Measurements from ENCODE around the gene CPE.
A peak's percentile ranks its signal among the peaks of the same experiment; 100 is the strongest.

CPE gene

DNA sequence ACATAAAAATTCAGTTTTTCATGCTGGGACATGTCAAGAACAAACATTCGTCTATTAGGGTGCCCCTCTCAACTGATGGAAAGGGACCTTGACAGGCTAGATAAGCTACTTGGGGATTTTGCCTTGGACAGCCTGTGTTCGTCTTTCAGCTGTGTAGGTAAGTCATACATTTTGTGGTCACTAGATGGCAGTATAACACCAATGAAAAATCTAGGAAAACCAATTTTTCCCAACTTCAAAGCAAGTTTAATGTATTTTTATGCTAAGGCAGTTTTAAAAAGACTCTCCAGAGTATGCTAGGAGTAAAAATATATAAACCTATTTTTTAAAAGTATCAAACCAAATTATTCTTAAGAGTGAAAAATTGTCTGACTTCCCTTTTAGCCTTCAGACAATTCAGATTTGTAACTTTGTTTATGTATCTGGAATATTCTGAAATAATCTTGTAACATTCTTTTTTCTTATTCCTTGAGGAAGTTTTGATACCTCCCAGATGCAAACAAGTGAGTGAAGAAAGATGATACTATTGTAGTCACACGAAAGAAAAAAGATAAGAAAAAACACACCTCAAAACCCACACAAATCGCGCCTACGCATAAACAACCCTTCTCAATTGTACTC lies 158.3 kb downstream of the CPE start:
- H3K4me3 ChIP-seq: no peak overlapping the region
- TF ChIP-seq POLR2AphosphoS5 (IDR thresholded peaks at IDR 0.05; ENCODE audit: borderline replicate concordance, low read depth, low read length) (no peak), FOXP2 (optimal IDR thresholded peaks at IDR 0.05; ENCODE audit: control extremely low read depth, extremely low read length, insufficient read depth) (no peak), EZH2 (IDR thresholded peaks at IDR 0.05) (no peak)
- DNase-seq (ENCODE audit: low read depth, low spot score): peak; percentile 83

DNA sequence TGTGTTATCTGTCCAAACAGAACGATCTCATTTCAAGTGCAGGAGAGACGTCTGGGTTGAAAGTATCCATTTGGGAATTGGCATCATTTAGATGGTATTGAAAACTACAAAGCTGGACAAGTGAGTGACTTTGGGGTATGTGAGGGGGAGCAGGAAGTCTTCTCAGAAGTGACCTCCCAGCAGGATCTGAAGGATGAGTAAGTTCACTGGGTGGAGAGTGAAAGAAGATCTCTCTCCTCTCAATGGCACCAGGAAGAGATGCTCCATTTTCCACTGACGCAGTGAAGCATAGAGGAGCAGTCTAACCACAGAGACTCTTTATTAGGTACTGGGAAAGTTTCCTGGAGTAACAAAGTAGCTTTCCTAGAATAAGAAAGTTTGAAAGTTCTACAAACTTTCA lies 161.0 kb downstream of the CPE start:
- no peak overlapping the region for H3K27ac ChIP-seq
- no peak overlapping the region for H3K9ac ChIP-seq (ENCODE audit: insufficient read length)

More for the DNA sequence above, 158.3 kb downstream of the CPE start:
- H3K9me3 ChIP-seq (ENCODE audit: low read depth, low read length): no peaks in the 10 kb centered on the region
- no peaks in the 10 kb centered on the region for H3K36me3 ChIP-seq (ENCODE audit: insufficient read depth, low read length)
- peak overlapping the region; percentile 43; the same call in 1 of the 2 replicates for H3K27ac ChIP-seq
- no peak overlapping the region for H3K9ac ChIP-seq (ENCODE audit: insufficient read length)

DNA sequence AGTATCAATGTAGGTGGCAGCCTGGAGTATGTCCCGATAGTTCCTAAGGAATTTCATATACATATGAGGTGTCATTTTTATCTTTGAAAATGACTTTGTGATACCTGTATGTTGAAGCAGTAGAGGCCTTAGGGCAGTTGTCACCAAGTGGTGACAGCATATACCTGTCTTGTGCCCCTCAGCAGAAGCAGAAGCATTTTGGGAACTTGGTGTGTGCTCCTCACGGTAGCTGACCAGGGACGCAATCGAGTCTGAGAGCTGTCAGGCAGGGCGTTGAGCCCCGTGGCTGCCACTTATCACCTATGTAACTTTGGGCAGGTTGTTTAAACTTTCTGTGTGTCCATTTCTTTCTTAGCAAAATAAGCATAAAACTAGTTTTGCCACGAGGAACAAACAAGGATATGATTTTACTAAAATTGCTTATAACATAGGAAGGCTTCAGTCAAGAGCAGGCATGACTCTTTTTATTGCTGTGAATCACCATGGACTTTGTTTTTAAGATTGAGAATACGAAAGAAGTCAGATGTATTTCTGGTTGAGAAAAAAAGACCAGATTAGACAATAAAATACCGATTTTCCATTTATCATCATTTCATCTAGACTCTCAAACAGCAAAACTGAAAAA lies 161.5 kb downstream of the CPE start:
- no peak for TF ChIP-seq FOXP2 (optimal IDR thresholded peaks at IDR 0.05; ENCODE audit: control extremely low read depth, extremely low read length, insufficient read depth)
- TF ChIP-seq EZH2 (IDR thresholded peaks at IDR 0.05): no peak
- no peak for TF ChIP-seq POLR2AphosphoS5 (IDR thresholded peaks at IDR 0.05; ENCODE audit: borderline replicate concordance, low read depth, low read length)
- Histone ChIP-seq H3K27ac (peak overlapping the region; percentile 59; the same call in 1 of the 2 replicates), H3K36me3 (ENCODE audit: insufficient read depth, low read length) (no peaks in the 10 kb centered on the region), H3K4me3 (no peak overlapping the region), H3K9me3 (ENCODE audit: low read depth, low read length) (no peaks in the 10 kb centered on the region), H3K9ac (ENCODE audit: insufficient read length) (no peak overlapping the region)
- DNase-seq (ENCODE audit: low read depth, low spot score): no peak

More for the DNA sequence above, 161.0 kb downstream of the CPE start:
- Histone ChIP-seq H3K9me3 (ENCODE audit: low read depth, low read length) (no peaks in the 10 kb centered on the region), H3K4me3 (no peak overlapping the region), H3K36me3 (ENCODE audit: insufficient read depth, low read length) (no peaks in the 10 kb centered on the region)
- TF ChIP-seq EZH2 (IDR thresholded peaks at IDR 0.05) (no peak), FOXP2 (optimal IDR thresholded peaks at IDR 0.05; ENCODE audit: control extremely low read depth, extremely low read length, insufficient read depth) (no peak), POLR2AphosphoS5 (IDR thresholded peaks at IDR 0.05; ENCODE audit: borderline replicate concordance, low read depth, low read length) (no peak)
- DNase-seq (ENCODE audit: low read depth, low spot score): no peak

DNA sequence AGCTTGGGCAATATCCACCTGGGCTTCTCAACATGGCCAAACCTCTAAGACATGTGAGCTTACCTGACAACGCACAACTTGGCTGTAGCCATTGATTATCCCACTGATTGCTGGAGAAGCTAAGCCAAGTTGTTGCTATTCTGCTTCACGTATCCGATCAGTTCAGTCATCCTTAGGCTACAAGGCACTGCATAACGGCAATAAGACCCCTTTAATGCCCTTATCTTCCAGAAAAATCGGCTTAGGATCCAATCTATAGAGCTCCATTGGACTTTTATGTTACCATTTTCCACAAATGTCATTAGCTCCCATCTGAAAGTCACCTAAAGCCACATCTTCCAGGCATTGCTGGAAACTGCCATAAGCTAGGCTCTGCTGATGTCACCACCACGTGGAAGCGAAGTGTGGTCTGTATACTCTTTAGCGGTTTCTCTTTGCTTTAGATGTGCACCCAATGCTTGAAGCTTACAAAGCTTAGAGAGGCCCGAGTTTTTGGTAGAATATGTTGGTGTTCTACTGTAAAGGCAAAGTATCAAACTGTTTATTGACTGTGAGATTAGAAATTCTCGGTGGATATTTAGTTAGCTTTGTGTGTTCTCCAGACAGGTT lies 163.1 kb downstream of the CPE start:
- DNase-seq (ENCODE audit: low read depth, low spot score): no peak
- no peak for TF ChIP-seq POLR2AphosphoS5 (IDR thresholded peaks at IDR 0.05; ENCODE audit: borderline replicate concordance, low read depth, low read length)
- no peak for TF ChIP-seq EZH2 (IDR thresholded peaks at IDR 0.05)
- no peak for TF ChIP-seq FOXP2 (optimal IDR thresholded peaks at IDR 0.05; ENCODE audit: control extremely low read depth, extremely low read length, insufficient read depth)

DNA sequence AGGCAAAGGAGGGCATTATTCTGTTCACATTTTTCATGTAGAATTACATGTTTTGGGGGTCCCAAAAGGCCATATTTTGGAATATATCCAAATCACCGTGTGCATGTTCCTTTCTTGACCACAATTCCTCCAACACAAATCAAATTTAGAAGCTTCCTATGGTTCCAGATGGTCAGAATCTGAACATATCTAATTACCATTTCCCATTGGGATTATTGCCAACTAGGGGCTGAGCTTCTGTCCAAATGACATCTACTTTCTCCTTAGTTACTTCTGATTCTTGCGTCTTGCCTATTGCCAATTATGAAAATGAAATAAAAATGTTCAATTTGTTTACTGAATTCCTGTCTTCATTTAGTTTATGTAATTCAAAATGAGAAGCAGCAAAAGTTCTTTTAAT lies 163.7 kb downstream of the CPE start:
- Histone ChIP-seq H3K36me3 (ENCODE audit: insufficient read depth, low read length) (no peaks in the 10 kb centered on the region), H3K27ac (no peak overlapping the region), H3K9ac (ENCODE audit: insufficient read length) (no peak overlapping the region), H3K4me3 (no peak overlapping the region), H3K9me3 (ENCODE audit: low read depth, low read length) (no peaks in the 10 kb centered on the region)
- TF ChIP-seq POLR2AphosphoS5 (IDR thresholded peaks at IDR 0.05; ENCODE audit: borderline replicate concordance, low read depth, low read length) (no peak), FOXP2 (optimal IDR thresholded peaks at IDR 0.05; ENCODE audit: control extremely low read depth, extremely low read length, insufficient read depth) (no peak)
- DNase-seq (ENCODE audit: low read depth, low spot score): no peak

More for the DNA sequence above, 163.1 kb downstream of the CPE start:
- Histone ChIP-seq H3K27ac (no peak overlapping the region), H3K36me3 (ENCODE audit: insufficient read depth, low read length) (no peaks in the 10 kb centered on the region), H3K9me3 (ENCODE audit: low read depth, low read length) (no peaks in the 10 kb centered on the region), H3K4me3 (no peak overlapping the region), H3K9ac (ENCODE audit: insufficient read length) (no peak overlapping the region)

Data from SK-N-MC (cell line).